Suprapubic skin (tissue), 3 donors: ENCODE measurements around the gene RPTOR.

Experiments used
- CTCF ChIP-seq, 2 donors: fragments of 200-600 bp in 1 of 2; fragments of 450-650 bp in 1 of 2; sonication (generic) in 1 of 2; IDR thresholded peaks; one replicate each; pipeline ENCODE4 v1.5.1; 2016 to 2019; ENCODE audit warnings: antibody characterized with exemption in 2 of 2, mild to moderate bottlenecking in 1 of 2, moderate library complexity in 1 of 2
- EP300 ChIP-seq: sonication (generic); formaldehyde crosslinking; IDR thresholded peaks from one replicate; pipeline ENCODE4 v1.6.1; 2017; ENCODE audit warnings: antibody characterized with exemption
- POLR2A ChIP-seq, 2 donors: fragments of 450-650 bp; IDR thresholded peaks; one replicate each; pipeline ENCODE4 v1.6.1; 2017; ENCODE audit warnings: antibody characterized with exemption in 2 of 2, mild to moderate bottlenecking in 2 of 2, moderate library complexity in 2 of 2

- no peak for TF ChIP-seq CTCF (IDR thresholded peaks at IDR 0.05)
- TF ChIP-seq POLR2A (IDR thresholded peaks at IDR 0.05), result no peak
- no peak for TF ChIP-seq EP300
These were observed 312.5 kb downstream of the RPTOR start for GRCh38 chr17:80856863-80857755.
